COLO829 (cell line): ENCODE measurements around the gene GCHFR.

Experiments
- DNase-seq: peaks from one replicate; pipeline ENCODE4 v3.0.0; 2012; ENCODE audit warnings: low spot score

Gene GCHFR

GRCh38 chr15:40763801-40764628 is at the start of gene GCHFR:
GCHFR (plus strand) TSS chr15:40764068; CDS start chr15:40764181, 113 bp downstream.
- peak; percentile 8 for DNase-seq

- no peak for DNase-seq
Measured at GRCh38 chr15:40714144-40714543, 49.7 kb upstream of the GCHFR start.

- DNase-seq, result no peak
Measured at GRCh38 chr15:40716165-40716564, 47.7 kb upstream of the GCHFR start.

GRCh38 chr15:40721701-40722100 is 42.2 kb upstream of the GCHFR start:
- DNase-seq, result no peak

GRCh38 chr15:40722354-40722753 is 41.5 kb upstream of the GCHFR start:
- no peak for DNase-seq

- no peak for DNase-seq
Measured at GRCh38 chr15:40722934-40723333, 40.9 kb upstream of the GCHFR start.

- no peak for DNase-seq
Measured at GRCh38 chr15:40723919-40724318, 39.9 kb upstream of the GCHFR start.

- DNase-seq, result no peak
Measured at GRCh38 chr15:40731034-40731433, 32.8 kb upstream of the GCHFR start.

- no peak for DNase-seq
Measured at GRCh38 chr15:40736575-40736974, 27.3 kb upstream of the GCHFR start.

- no peak for DNase-seq
Measured at GRCh38 chr15:40737048-40737447, 26.8 kb upstream of the GCHFR start.

GRCh38 chr15:40739047-40739446 is 24.8 kb upstream of the GCHFR start:
- DNase-seq, result no peak

GRCh38 chr15:40739854-40740253 is 24.0 kb upstream of the GCHFR start:
- no peak for DNase-seq

GRCh38 chr15:40743485-40743901 is 20.4 kb upstream of the GCHFR start:
- no peak for DNase-seq

GRCh38 chr15:40743921-40744814 is 19.7 kb upstream of the GCHFR start:
- DNase-seq, result no peak

GRCh38 chr15:40744815-40745152 is 19.1 kb upstream of the GCHFR start:
- DNase-seq, result no peak

GRCh38 chr15:40746916-40747418 is 16.9 kb upstream of the GCHFR start:
- no peak for DNase-seq

- DNase-seq, result no peak
Measured at GRCh38 chr15:40747685-40748631, 15.9 kb upstream of the GCHFR start.

GRCh38 chr15:40749151-40749630 is 14.7 kb upstream of the GCHFR start:
- DNase-seq, result no peak

GRCh38 chr15:40750885-40751284 is 13.0 kb upstream of the GCHFR start:
- DNase-seq, result no peak

- no peak for DNase-seq
Measured at GRCh38 chr15:40751745-40752144, 12.1 kb upstream of the GCHFR start.

GRCh38 chr15:40754574-40754882 is 9.3 kb upstream of the GCHFR start:
- DNase-seq, result no peak
